HG03159 (cell line): ENCODE measurements around the gene UCK1.

Experiments used
- ATAC-seq: cut with Tn5 transposase; IDR thresholded peaks from one replicate; pipeline ENCODE4 v1.9.1; 2021; ENCODE audit warnings: mild to moderate bottlenecking, moderate library complexity; ENCODE audit not compliant: unreplicated experiment

Gene UCK1

GRCh38 chr9:131530920-131531832 lies at the start of gene UCK1:
Gene UCK1 (minus strand): TSS chr9:131531263. CDS start chr9:131531174, 89 bp downstream.
- ATAC-seq = peak; percentile 85

DNA sequence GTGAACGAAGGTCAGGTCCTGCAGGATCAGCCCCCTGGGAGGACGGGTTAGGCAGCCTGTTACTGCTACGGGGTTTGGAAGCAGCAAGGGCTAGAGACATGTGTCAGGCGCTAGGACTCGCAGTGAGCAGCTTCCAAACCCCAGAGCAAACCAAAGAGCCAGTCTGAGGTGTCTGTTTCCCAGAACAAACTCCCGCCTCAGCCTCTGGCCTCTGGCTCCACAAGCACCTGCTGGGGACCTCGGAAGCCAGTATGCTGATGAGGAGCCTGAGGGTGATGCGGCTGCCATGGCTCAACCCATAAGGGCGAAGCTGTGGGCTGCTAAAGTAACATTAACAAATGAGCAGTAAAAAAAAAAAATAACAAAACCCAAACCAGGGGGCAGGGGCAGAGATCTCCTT lies 49.3 kb upstream of the UCK1 start:
- ATAC-seq = no peak

GRCh38 chr9:131579789-131580211 lies 48.7 kb upstream of the UCK1 start:
- no peak for ATAC-seq

DNA sequence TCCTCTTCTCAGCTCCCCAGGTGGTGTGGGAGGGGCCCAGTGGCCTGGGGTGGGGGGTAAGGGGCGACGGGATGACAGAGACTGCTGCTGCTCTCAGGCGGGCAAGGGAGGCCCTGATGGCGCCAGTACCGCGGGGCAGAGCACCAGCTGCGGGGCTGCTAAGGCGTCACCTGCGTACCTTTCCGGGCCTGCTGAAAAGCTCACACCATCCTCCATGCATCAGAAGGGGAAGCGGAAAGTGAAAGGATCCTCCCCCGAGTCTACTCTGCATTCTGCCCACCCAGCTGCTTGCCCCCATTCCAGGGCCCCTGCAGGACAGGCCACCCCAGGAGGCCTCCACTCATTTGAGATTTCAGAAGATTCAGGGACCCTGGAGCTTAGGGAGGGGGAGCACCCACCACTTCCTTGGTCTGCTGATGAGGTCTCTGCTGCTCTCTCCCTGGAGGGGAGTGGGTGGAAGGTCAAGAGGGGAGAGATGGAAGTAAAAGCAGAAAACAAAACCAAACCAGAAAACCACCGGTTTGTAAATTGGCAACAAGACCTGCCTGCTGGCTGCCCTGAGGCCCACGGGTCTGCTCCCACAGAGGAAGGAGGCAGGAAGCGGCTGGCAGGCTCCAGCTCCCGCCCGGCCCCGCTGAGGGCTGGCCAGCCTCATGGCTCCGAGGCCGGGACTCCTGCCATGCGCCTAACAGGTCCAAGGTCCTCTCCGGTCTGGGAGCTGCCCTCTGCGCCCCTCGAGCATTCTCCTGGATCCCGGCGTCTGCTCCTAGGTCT lies 47.9 kb upstream of the UCK1 start:
- no peak for ATAC-seq

DNA sequence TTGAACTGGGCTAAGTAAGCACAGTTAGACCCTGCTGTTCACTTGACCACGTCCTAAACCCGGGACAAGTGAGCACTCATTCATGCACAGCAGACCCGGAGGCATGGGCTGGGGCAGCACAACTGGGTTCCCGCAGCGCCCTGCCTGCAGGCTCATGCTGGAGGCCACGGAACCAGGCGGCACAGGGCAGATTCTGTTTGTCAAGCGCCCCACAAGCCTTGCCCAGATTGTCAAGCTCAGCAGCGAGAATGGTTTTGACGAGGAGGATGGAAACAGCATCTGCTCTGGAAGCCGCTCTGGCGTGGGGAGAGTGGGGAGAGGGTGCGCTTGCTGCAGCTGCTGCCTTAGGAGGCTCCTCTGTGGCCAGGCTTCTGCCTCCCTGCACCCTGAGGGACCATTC lies 47.0 kb upstream of the UCK1 start:
- ATAC-seq = no peak

- ATAC-seq = no peak
Measured at GRCh38 chr9:131577005-131578000, 46.2 kb upstream of the UCK1 start.

GRCh38 chr9:131575946-131576853 lies 45.1 kb upstream of the UCK1 start:
- no peak for ATAC-seq

DNA sequence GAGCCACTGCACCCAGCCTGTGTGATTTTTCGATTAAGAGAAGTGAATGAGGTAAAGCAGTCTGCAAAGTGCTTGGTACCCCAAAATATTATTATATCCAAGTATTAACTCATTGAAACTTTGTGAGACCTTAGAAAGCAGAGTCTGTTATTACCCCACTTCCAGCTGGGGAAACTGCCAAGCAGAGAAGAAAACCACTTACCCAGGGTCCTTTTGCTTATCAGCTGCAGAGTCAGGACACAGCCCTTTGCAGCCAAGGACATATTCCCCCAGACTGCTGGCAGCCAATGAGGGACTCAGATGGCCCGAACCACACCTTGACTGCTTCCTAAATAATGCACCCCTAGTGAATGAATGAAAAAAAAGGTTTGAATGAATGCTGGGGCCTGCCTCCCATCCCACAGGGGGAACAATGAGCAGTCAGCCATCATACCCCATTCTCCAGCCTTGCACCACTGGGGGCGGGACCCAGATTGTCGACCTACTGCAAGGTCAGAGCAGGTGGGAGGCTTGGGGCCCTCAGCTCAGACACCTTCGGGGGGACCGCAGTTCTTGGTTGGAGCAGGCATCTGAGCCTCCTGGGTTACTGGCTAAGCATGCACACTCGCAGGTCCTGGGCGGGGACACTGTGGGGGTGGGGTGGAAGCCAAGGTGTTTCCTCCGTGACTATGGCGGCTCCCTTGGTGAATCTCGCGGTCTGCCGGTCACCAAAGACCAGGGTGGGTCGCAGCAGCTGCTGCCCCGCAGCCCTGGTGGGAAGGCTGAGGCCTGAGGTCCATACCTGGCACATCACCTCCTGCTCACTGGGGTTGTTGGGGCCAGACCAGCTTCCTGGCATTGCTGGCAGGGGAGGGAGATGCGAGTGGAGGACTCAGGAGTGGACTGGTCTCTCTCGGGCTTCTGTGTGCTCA lies 43.9 kb upstream of the UCK1 start:
- no peak for ATAC-seq

- ATAC-seq = no peak
Measured at GRCh38 chr9:131567910-131568309, 36.8 kb upstream of the UCK1 start.

DNA sequence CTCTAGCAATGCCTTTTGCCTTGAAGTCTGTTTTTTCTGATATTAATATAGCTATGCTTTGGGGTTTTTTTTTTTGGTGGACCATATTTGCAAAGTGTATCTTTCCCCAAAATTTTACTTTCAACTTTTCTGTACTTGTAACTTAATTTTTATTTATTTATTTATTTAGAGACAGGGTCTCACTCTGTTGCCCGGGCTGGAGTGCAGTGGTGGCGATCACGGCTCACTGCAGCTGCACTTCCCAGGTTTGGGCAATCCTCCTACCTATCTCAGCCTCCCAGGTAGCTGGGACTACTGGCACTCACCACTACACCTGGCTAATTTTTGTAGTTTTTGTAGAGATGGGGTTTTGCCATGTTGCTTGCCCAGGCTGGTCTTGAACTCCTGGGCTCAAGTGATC lies 35.1 kb upstream of the UCK1 start:
- no peak for ATAC-seq

DNA sequence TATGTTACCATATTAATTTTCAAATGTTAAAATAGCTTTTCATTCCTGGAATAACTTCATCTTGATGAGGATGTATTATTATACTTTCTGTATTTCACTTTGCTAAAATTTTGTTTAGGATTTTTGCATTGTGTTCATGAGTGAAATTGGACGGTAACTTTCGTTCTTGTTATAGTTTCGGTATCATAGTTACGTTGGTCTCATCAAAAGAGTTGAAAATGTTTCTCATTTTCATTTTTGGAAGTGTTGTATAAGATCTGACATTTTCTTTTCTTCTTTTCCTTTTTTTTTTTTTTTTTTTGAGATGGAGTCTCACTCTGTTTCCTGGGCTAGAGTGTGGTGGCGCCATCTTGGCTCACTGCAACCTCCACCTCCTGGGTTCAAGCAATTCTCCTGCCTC lies 34.3 kb upstream of the UCK1 start:
- ATAC-seq = no peak

DNA sequence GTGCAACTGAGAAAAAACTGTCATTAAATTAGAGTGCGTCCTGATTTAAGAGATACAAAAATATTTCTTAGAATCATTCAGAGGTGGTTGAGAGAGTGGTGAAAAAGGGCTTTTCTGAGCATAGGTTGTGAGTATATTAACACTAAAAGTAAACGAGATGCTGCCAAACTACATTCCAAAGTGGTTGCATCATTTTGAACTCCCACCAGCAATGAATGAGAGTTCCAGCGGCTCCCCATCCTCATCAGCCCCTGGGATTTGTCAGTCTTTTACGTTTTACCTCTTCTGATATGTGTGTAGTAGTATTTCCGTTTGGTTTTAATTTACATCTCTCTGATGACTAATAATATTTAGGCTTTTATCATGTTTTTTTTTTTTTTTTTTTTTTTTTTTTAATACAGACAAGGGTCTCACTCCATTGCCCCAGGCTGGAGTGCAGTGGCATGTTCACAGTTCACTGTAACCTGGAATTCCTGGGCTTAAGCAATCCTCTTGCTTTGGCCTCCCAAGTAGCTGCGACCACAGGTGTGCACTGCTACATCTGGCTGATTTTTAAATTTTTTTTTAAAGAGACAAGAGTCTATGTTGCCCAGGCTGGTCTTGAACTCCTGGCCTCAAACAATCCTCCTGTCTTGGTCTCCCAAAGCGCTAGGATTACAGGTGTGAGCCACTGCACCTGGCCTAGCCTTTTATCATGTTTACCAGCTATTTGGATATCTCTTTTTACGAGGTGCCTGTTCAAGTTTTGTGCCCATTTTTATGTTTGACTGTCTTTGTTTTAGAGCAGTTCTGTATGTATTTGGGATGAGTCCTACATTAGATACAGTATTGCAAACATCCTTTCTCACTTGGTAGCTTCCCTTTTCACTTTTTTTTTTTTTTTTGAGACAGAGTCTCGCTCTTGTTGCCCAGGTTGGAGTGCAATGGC lies 31.2 kb upstream of the UCK1 start:
- no peak for ATAC-seq

DNA sequence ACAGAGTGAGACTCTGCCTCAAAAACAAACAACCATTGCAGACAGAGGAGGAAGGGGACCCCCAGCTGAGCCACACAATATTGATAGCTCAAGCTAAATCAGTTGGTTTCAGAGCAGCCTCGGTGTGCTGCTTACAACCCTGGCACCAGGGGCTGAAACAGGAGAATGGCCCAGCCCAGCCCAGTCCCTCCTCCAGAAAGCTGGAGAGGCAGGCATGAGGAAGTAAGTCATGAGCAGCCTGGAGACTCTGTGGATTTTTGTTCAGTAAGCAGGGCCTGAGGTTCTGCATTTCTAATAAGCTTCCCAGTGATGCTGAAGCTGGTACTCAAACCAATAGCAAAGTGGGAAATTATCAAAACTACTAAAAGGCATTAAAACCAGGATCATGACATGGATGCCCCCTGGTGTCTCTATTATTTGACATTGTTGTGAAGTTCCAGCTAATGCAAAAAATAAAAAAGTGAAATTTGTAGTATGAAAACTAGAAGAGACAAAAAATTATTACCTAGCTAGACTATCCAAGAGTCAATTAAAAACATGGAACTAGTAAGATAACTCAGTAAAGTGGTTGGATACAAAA lies 28.4 kb upstream of the UCK1 start:
- ATAC-seq = no peak

- no peak for ATAC-seq
Measured at GRCh38 chr9:131557855-131558548, 26.9 kb upstream of the UCK1 start.

- ATAC-seq = no peak
Measured at GRCh38 chr9:131555841-131556673, 25.0 kb upstream of the UCK1 start.

DNA sequence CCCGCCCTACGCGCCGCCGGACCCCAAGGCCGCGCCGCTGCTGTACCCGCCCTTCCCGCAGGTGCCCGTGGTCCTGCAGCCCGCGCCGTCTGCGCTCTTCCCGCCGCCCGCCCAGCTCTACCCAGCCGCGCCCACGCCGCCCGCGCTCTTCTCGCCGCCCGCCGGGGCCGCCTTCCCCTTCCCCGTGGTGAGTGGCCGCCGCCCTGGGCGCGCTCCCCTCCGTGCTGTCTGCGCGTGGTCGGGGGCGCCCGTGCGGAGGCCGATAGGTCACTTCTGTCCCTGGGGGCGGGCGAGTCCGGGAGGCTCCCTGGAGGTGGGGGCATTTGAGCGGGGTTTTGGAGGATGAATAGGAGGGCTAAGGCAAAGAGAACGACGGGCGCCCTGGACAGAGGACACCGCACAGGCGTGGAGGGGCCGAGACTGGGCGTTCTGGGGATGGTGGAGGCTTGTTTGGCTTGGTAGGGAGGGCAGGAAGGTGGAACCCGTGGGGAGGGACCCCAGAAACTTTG lies 23.8 kb upstream of the UCK1 start:
- no peak for ATAC-seq
